Measurements from ENCODE around the gene PSMA6. TPM values are rescaled to one million over a fixed set of nuclear protein-coding genes. Genes with fewer than 3 reads are reported as not detected.

PSMA6 gene
- total and polyA plus RNA-seq, 2 of the 13 experiments (the other 11 are each of a cell fraction or from before 2014, with no cell fraction given): 525 to 1,109 TPM

DNA sequence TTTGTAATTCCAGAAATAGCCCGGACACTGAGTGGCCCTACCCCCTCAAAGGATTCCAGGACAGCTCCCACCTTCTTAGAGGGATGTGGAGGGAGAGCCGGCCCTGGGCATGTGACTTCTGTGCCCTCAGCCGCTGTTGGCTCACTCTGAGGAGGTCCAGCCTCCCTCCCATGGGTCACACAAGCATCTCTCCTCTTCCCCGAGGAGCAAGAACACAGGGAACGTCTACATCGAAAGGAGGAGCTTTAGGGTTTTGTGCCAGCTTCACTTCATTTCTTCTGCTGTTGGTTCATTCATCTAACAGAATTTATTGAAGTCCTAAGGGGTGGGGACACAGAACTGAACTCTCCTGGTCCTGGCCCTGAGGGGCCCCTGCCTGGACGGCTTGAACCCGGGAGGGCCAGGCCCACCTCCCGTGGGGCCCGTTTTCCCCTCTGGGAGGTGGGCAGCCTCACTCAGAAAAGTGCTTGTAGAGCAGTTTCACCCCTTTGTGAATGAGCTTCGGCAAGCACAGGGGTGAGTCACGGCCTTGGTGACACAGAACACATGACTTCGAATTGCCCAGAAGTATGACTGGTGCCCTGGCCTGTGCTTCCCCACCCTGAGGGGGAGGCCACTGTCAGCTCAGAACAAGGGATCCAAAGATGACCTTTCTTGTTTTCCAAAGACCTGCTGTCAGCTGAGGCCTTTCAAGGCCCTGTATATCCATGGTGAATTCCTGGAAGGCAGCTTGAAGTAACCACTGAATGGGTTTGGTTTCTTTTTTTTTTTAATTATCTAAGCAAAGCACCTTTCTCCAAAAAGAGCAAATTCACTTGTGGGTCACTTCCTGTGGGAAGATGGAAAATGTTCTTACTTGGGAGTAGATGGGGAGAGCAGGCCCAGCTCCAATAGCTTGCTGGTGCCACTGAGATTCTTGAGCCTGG lies 73.2 kb downstream of the PSMA6 start (continued):
- TF ChIP-seq BHLHE40 (IDR thresholded peaks at IDR 0.05; ENCODE audit: low read length): peak; percentile 62
- TF ChIP-seq DMAP1 (CRISPR knock-in tag; IDR thresholded peaks at IDR 0.05): peak; percentile 76
- TF ChIP-seq GTF3A (CRISPR knock-in tag; conservative IDR thresholded peaks at IDR 0.05): no peak
- TF ChIP-seq, protein P1, sequence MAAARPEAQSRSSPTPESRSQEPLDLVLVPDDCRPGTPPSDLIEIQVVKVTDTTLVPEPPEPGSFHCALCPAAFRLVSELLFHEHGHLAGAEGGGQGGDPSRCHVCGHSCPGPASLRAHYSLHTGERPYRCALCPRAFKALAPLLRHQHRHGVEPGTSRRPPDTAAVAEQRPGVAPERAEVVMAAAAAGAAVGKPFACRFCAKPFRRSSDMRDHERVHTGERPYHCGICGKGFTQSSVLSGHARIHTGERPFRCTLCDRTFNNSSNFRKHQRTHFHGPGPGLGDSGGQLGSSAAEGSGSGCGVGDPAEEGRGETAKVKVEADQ (CRISPR knock-in tag; IDR thresholded peaks at IDR 0.05; ENCODE audit: borderline replicate concordance): peak; percentile 60; the same call in 1 of the 2 replicates
- TF ChIP-seq, protein P2, sequence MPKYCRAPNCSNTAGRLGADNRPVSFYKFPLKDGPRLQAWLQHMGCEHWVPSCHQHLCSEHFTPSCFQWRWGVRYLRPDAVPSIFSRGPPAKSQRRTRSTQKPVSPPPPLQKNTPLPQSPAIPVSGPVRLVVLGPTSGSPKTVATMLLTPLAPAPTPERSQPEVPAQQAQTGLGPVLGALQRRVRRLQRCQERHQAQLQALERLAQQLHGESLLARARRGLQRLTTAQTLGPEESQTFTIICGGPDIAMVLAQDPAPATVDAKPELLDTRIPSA (CRISPR knock-in tag; IDR thresholded peaks at IDR 0.05; ENCODE audit: borderline replicate concordance): no peak
- peak; percentile 75; the same call in 1 of the 2 replicates for TF ChIP-seq ZNF354B (CRISPR knock-in tag; IDR thresholded peaks at IDR 0.05)
- TF ChIP-seq SP2 (CRISPR knock-in tag; IDR thresholded peaks at IDR 0.05): no peak
- TF ChIP-seq SMC3 (IDR thresholded peaks at IDR 0.05; ENCODE audit: low read length): peak; percentile 44
- TF ChIP-seq ZNF33B (CRISPR knock-in tag; IDR thresholded peaks at IDR 0.05): 0 out of 2 replicates have a peak, but pooled peaks have one; percentile 76
- TF ChIP-seq NFIC (IDR thresholded peaks at IDR 0.05; ENCODE audit: low read length): 0 out of 2 replicates have a peak, but pooled peaks have one; percentile 53
- peak; percentile 76; the same call in 1 of the 2 replicates for TF ChIP-seq ZNF12 (CRISPR knock-in tag; IDR thresholded peaks at IDR 0.05)
- TF ChIP-seq ZC3H4 (CRISPR knock-in tag; IDR thresholded peaks at IDR 0.05; ENCODE audit: borderline replicate concordance): no peak; the same call in 1 of the 2 replicates
- peak; percentile 82 for TF ChIP-seq NCOA2 (CRISPR knock-in tag; IDR thresholded peaks at IDR 0.05)
- TF ChIP-seq, protein P3, sequence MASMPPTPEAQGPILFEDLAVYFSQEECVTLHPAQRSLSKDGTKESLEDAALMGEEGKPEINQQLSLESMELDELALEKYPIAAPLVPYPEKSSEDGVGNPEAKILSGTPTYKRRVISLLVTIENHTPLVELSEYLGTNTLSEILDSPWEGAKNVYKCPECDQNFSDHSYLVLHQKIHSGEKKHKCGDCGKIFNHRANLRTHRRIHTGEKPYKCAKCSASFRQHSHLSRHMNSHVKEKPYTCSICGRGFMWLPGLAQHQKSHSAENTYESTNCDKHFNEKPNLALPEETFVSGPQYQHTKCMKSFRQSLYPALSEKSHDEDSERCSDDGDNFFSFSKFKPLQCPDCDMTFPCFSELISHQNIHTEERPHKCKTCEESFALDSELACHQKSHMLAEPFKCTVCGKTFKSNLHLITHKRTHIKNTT (CRISPR knock-in tag; IDR thresholded peaks at IDR 0.05): no peak
- TF ChIP-seq ZKSCAN5 (CRISPR knock-in tag; IDR thresholded peaks at IDR 0.05): no peak
- no peak for TF ChIP-seq NFRKB (IDR thresholded peaks at IDR 0.05)
- TF ChIP-seq, protein P4, sequence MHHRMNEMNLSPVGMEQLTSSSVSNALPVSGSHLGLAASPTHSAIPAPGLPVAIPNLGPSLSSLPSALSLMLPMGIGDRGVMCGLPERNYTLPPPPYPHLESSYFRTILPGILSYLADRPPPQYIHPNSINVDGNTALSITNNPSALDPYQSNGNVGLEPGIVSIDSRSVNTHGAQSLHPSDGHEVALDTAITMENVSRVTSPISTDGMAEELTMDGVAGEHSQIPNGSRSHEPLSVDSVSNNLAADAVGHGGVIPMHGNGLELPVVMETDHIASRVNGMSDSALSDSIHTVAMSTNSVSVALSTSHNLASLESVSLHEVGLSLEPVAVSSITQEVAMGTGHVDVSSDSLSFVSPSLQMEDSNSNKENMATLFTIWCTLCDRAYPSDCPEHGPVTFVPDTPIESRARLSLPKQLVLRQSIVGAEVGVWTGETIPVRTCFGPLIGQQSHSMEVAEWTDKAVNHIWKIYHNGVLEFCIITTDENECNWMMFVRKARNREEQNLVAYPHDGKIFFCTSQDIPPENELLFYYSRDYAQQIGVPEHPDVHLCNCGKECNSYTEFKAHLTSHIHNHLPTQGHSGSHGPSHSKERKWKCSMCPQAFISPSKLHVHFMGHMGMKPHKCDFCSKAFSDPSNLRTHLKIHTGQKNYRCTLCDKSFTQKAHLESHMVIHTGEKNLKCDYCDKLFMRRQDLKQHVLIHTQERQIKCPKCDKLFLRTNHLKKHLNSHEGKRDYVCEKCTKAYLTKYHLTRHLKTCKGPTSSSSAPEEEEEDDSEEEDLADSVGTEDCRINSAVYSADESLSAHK (CRISPR knock-in tag; IDR thresholded peaks at IDR 0.05; ENCODE audit: borderline replicate concordance): no peak
- no peak for TF ChIP-seq RBM39 (IDR thresholded peaks at IDR 0.05; ENCODE audit: low read depth, low read length, poor library complexity, severe bottlenecking)
- TF ChIP-seq ZNF788 (CRISPR knock-in tag; IDR thresholded peaks at IDR 0.05; ENCODE audit: borderline replicate concordance): peak; percentile 58; the same call in 1 of the 2 replicates
- no peak for TF ChIP-seq ATAD3A (CRISPR knock-in tag; IDR thresholded peaks at IDR 0.05)
- peak; percentile 61 for TF ChIP-seq SKI (IDR thresholded peaks at IDR 0.05; ENCODE audit: partially characterized antibody)
- TF ChIP-seq THAP11 (CRISPR knock-in tag; IDR thresholded peaks at IDR 0.05): peak; percentile 73
- no peak for TF ChIP-seq AKAP8 (CRISPR knock-in tag; IDR thresholded peaks at IDR 0.05)
- peak; percentile 69; the same call in 1 of the 2 replicates for TF ChIP-seq CHCHD3 (CRISPR knock-in tag; IDR thresholded peaks at IDR 0.05)
